GM21526 (cell line): ENCODE data around the gene CCDC24.

Experiments used
- ATAC-seq: cut with Tn5 transposase; IDR thresholded peaks from one replicate; pipeline ENCODE4 v1.9.1; 2021; ENCODE audit warnings: moderate library complexity; ENCODE audit not compliant: unreplicated experiment, low FRiP score

Gene CCDC24

DNA sequence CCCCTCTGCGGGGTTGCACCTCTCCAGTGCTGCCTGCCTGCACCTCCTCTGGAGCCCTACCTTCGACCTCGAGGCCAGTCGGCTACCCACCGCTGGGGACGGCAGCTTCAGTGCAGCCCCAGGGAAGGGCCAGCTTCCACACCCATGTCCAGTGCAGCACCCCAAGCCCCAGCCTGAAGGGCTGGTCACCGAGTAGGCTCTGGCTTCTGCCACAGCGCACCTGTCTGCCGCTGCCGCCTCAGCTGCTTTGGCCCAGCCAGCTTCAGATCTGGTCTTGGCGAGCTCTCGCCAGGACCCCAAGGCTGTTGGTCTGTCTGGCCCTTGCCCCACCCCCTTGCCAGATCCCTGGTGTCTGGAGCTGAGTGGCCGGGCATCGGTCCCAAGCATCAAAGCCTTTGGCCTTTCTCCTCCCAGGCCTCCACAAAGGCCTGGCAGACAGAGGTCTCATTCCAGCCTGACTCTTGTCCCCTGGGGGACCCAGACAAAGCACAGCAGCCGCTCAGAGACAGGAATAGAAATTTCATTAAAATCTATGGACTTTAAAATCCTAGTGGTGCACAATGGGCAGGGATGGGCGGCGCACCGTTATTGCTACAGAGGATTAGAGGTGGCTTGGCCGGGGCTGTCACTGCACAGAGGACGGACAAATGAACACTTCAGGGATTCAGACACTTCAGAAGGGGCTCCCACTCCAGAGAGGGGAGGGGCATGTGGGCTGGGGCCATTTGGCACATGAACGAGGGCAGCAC, 4.8 kb downstream of the CCDC24 start:
- ATAC-seq = no peak

DNA sequence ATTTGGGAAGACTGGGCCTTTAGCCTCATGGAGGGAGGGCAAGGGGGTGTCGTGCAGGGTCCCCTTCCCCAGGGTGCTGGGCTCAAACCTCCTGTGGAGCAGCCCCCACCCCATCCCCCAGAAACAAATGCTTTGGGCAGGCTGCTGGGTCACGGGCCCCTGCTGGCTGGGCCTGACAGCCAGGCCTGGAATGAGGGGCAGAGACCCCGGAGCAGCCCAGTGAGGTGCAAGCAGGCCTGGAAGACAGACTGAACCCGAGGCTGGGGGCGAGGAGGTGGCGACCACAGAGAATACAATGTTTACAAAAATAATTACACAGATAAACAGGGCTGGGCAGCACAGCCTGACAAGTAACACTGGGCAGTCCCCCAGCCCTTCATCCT, 5.3 kb downstream of the CCDC24 start:
- no peak for ATAC-seq

GRCh38 chr1:43997295-43997999, 6.0 kb downstream of the CCDC24 start:
- no peak for ATAC-seq

DNA sequence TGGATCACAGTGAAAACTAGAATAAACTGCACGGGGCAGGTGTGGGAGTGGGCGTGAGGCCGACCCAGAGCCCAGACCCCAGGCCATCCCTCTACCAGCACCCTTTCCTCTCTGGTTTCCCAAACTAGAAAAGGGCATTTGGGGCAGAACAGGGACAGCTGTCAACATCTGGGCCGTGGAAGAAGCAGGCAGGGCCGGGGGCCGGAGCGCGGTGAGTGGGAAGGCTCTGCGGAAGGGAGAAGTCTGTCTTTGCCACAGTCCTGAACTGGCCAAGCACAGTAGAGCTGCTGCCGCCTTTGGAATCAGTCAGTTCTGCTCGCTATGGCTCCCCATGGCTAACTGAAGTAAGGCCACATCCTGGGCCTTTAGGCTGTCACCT, 6.6 kb downstream of the CCDC24 start:
- no peak for ATAC-seq

DNA sequence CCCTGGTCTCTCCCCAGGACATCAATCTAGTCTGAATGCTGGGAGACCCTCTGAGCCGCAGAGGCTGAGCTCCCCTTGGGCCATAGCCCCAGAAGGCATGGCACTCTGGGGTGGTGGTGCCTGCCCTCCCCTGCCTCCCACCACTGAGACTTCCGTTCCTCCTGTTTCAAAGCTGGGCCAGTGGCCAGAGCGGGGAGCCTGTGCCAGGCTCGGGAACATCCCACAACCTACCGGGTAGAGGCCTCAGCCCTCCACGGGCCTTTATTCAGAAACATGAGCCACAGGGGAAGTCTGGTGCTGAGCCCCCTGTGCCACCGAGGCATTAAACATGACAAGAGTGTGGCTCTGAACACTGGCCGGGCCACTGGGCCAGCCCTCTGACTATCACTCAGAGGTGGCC, 8.1 kb downstream of the CCDC24 start:
- ATAC-seq = no peak

GRCh38 chr1:44000122-44000665, 8.8 kb downstream of the CCDC24 start:
- no peak for ATAC-seq

DNA sequence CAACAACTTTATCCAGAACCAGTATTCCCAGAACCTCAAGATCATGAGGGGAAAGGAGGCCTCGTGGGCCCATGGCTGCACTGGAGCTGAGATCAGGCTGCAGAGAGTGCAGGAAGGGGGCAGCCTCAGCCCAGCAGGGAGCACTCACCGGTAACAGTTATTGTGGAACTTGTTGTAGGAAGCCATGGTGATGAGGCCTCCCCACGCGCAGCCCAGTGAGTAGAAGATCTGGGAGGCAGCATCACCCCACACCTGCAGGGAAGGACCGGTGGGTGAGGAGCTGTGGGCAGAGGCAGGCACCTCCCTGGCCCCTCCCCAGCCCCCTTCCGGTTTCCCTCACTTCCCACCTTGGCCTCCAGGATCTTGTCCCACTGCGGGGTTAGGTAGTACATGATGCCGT, 10.8 kb downstream of the CCDC24 start:
- ATAC-seq = no peak

- ATAC-seq = no peak
Observed at GRCh38 chr1:44002606-44003157, 11.3 kb downstream of the CCDC24 start.

DNA sequence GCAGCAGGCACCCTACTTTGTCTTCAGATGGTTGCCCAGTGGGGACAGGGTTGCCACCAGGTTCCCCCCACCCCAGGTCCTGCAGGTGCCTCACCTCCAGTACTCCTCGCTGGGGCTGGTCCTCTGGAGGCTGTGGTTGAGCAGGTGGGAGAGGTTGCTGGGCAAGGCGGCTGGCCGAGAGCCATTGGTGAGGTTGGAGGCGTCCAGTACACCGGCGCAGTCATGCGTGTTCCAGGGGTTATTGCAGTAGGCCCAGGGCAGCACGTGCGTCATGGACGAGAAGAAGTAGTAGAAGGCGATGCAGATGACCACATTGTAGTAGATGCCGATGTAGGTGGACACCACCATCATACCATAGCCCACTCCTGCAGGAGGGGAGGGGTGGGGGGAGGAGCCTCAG, 16.9 kb downstream of the CCDC24 start:
- ATAC-seq = no peak

DNA sequence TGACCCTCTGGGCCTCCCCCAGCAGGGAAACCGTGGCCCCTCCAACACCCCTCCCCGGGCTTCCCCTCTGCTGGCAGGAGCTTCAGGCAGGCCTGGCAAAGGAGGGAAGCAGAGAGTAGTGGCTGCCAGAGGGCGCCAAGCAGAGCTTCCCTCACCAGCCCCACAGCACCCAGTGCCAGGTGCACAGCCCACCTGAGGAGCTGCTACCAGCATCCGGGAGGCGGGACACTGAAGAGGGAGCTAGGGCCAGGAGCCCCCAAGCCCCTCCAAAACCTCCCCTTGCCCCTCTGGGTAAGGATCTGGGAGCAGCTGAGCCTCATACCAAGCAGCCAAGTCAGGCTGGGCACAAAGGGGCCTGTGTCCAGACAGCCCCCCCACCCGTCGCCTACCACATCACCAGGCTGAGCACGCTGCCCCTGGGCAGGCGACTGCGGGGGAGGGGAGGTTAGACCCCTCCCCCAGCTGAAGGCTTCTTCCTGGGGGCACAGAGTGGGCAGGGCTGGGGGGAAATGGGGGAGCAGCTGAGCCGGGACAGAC, 19.6 kb downstream of the CCDC24 start:
- ATAC-seq = no peak

DNA sequence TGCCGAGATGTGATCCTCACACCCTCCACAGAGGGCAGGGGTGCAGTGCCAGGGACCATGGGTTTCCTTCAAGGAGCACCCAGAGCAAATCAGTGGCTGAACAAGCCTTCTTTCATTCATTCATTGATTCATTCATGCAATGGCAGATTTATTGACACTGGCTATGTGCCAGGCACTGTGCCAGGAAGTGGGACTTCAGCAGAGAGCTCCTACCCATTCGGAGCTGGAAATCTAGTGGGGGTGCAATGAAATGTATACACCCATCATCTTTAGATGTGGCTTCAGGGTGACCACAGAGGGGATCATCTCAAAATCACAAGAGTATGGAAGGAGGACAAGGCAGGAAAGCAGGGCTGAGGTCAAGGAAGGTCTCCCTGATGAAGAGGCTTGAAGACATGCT, 21.0 kb downstream of the CCDC24 start:
- ATAC-seq = no peak

DNA sequence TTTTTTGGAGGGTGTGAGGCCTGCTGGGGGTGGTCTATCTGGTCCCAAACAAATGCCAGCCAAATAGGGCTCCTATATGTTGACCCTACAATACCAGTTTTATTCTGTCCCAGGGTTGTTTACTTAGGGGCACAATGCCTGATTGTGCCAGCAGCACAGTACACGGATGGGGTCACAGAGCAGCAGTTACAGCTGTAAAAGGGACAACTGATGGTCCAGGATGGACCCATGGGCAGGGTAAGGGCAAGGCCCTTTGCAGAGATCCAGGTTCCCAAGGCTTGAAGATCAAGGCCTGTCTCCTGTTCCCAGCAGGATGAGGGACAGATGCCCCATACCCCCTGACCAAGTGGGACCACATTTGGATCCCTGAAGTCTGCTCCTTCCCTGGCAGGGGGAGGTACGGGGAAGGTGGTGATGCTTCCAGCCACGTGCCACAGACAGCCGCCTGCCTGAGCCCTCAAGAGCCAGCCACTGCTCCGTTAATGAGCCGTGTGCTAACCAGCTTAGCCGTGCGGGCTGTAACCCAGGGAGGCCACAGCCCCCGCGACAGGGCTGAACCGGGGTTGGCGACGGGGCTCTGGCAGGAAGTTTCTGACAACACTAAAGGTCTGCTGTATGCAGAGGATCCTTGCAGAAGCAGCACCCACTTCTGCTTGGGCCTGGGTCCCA, 21.7 kb downstream of the CCDC24 start:
- no peak for ATAC-seq

DNA sequence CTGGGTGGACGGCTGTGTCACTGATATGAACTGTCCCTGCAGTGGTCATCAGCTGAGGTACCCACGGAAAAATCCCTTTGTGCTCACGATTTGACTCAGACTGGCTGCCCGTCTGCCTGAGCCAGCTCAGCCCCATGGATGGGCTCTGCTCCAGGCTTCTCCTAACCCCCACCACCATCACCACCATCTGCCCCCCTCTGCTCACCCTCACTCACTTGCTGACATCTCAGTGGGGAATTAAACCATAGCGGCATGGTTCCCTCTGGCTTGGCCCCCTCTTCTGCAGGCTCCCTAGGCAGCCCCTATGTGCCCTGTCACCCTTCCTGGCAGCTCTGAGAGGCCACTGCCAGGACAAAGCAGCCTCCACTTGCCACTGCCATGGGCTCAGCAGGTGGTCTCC, 22.6 kb downstream of the CCDC24 start:
- no peak for ATAC-seq

GRCh38 chr1:44014365-44015104, 23.1 kb downstream of the CCDC24 start:
- ATAC-seq = no peak

DNA sequence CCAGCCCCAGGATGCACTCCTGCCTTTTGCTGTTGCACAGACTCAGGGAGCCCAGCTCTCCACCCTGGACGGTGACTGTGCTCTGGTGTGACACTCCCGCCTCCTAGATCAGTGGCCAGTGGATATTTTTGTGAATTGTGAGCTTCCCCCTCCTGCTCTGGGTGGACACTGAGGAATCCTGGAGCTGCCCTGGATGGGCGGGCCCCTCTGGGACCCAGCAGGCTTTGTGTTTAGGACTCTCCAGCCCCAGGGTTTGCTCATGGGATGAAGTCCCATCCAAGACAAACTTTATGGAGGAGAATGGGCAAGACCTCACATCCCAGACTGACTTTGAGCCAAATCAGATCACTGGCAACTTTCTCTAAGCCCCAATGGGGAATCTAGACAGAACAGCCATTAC, 23.8 kb downstream of the CCDC24 start:
- no peak for ATAC-seq

GRCh38 chr1:44016041-44016889, 24.9 kb downstream of the CCDC24 start:
- ATAC-seq = no peak

DNA sequence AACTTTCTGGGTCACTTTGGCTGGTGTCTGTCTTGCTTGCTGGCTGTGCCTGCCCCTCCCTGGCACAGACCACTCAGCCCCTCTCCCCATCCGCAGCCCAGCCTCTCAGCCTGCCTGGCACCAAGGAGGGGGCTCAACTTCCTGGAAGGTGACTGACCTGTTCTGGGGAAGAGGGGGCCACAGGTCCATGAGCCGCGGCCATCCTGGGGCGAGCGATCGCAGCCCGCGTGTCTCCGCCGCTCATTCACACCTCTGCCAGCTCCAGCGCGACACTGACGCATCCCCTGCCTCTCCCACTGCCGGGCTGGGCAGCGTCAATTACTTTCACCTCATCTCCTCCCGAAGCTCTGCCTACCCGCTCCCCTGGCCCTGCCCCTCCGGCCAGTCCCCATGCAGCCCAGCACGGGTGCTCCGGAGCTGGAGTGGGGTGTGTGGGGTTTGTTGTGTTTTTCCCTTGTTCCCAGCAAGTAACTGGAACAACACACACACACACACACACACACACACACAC, 25.5 kb downstream of the CCDC24 start:
- no peak for ATAC-seq

GRCh38 chr1:44019466-44019948, 28.1 kb downstream of the CCDC24 start:
- no peak for ATAC-seq

GRCh38 chr1:44020464-44020863, 29.1 kb downstream of the CCDC24 start:
- no peak for ATAC-seq
